HL-60 (cell line): ENCODE measurements around the gene C17orf100.

Source experiments
- DNase-seq, 2 experiments: peaks; one replicate each; pipeline ENCODE4 v3.0.0-alpha.2; 2010 to 2020; ENCODE audit warnings: low read depth in 1 of 2, low spot score in 1 of 2
- H3K27ac ChIP-seq: fragments of 250-450 bp; sonication (Bioruptor Pico); replicated peaks from 2 replicates; pipeline ENCODE4 v1.5.1; 2020; ENCODE audit warnings: mild to moderate bottlenecking, moderate library complexity
- H3K27me3 ChIP-seq: fragments of 250-450 bp; sonication (Bioruptor Pico); 2 replicates; pipeline ENCODE4 v1.5.1; 2021; ENCODE audit warnings: mild to moderate bottlenecking, moderate library complexity; ENCODE audit not compliant: insufficient read depth, poor library complexity, severe bottlenecking
- H3K4me3 ChIP-seq: replicated peaks from 2 replicates; pipeline ENCODE4 v1.5.1; 2011; ENCODE audit warnings: mild to moderate bottlenecking, control low read depth, low read length; ENCODE audit not compliant: insufficient read depth
- GABPA ChIP-seq: IDR thresholded peaks from 2 replicates; pipeline ENCODE4 v1.6.1; 2012; ENCODE audit warnings: low read depth
- POLR2AphosphoS5 ChIP-seq: IDR thresholded peaks from 2 replicates; pipeline ENCODE4 v1.6.1; 2012; ENCODE audit warnings: low read depth
- SPI1 ChIP-seq: IDR thresholded peaks from 2 replicates; pipeline ENCODE4 v1.6.1; 2012; ENCODE audit warnings: low read depth, mild to moderate bottlenecking, borderline replicate concordance
- TF ChIP-seq, protein P1 (sequence below): IDR thresholded peaks from one replicate; pipeline ENCODE4 v1.5.1; 2011; ENCODE audit warnings: low read length, control low read depth, inconsistent platforms; ENCODE audit not compliant: insufficient read depth
- TF ChIP-seq, protein P2 (sequence below): IDR thresholded peaks from 2 replicates; pipeline ENCODE4 v1.6.1; 2012; ENCODE audit warnings: low read depth; ENCODE audit not compliant: insufficient replicate concordance

Gene C17orf100

DNA sequence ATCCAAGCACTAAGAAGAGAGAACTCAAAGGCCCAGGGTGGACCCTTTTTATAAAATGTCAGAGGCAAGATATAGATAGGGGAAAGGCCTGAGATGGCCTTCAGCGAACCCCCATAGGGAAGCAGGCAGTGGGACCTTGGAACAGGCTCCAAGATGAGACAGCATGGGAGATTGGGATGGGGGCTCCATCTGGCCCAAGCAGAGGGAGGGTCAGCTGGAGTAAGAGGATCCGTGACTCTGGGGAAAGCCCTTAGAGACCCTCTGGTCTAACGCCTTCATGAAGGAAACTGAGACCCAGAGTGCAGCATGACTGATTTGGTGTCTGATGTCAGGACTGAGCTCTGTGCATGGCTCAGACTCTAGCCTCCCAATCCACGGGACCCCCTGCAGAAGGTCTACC, 30.8 kb downstream of the C17orf100 start:
- H3K27ac ChIP-seq: no peak overlapping the region
- no peak for DNase-seq
- no peaks in the 10 kb centered on the region for H3K27me3 ChIP-seq
- no peak overlapping the region for H3K4me3 ChIP-seq
- TF ChIP-seq, protein P1, sequence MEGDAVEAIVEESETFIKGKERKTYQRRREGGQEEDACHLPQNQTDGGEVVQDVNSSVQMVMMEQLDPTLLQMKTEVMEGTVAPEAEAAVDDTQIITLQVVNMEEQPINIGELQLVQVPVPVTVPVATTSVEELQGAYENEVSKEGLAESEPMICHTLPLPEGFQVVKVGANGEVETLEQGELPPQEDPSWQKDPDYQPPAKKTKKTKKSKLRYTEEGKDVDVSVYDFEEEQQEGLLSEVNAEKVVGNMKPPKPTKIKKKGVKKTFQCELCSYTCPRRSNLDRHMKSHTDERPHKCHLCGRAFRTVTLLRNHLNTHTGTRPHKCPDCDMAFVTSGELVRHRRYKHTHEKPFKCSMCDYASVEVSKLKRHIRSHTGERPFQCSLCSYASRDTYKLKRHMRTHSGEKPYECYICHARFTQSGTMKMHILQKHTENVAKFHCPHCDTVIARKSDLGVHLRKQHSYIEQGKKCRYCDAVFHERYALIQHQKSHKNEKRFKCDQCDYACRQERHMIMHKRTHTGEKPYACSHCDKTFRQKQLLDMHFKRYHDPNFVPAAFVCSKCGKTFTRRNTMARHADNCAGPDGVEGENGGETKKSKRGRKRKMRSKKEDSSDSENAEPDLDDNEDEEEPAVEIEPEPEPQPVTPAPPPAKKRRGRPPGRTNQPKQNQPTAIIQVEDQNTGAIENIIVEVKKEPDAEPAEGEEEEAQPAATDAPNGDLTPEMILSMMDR: no peak
- TF ChIP-seq SPI1 (no peak), GABPA (no peak), POLR2AphosphoS5 (no peak)
- TF ChIP-seq, protein P2, sequence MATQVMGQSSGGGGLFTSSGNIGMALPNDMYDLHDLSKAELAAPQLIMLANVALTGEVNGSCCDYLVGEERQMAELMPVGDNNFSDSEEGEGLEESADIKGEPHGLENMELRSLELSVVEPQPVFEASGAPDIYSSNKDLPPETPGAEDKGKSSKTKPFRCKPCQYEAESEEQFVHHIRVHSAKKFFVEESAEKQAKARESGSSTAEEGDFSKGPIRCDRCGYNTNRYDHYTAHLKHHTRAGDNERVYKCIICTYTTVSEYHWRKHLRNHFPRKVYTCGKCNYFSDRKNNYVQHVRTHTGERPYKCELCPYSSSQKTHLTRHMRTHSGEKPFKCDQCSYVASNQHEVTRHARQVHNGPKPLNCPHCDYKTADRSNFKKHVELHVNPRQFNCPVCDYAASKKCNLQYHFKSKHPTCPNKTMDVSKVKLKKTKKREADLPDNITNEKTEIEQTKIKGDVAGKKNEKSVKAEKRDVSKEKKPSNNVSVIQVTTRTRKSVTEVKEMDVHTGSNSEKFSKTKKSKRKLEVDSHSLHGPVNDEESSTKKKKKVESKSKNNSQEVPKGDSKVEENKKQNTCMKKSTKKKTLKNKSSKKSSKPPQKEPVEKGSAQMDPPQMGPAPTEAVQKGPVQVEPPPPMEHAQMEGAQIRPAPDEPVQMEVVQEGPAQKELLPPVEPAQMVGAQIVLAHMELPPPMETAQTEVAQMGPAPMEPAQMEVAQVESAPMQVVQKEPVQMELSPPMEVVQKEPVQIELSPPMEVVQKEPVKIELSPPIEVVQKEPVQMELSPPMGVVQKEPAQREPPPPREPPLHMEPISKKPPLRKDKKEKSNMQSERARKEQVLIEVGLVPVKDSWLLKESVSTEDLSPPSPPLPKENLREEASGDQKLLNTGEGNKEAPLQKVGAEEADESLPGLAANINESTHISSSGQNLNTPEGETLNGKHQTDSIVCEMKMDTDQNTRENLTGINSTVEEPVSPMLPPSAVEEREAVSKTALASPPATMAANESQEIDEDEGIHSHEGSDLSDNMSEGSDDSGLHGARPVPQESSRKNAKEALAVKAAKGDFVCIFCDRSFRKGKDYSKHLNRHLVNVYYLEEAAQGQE: no peak

DNA sequence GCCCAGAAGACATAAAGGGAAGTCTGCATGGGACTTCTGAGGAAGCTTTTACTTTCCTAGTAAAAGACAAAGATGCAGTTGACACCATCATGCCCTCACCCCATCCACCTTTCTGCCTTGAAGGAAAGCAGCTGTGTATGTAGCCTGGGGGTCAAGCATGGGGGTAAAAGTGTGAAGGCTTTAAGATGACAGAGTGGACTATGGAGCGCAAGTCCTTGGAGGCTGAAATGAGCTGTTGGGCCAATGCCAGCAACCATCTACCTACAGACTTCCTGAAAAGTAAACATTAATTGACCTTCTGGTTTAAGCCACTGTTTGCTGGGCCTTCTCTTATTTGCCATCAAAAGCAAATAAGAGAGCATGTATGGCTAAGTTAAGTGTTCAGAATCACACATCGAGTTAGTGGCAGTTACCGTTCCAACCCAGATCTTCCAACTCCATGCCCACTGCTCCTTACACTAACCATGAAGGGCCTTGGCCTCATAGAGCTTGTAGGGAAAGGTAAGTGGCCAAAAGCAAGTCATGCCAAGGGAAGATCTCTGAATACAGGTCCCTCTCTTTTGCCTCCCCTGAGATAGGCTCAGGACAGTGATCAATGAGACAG, 31.6 kb downstream of the C17orf100 start:
- Histone ChIP-seq H3K4me3 (no peak overlapping the region), H3K27me3 (no peaks in the 10 kb centered on the region), H3K27ac (no peak overlapping the region)
- no peak for DNase-seq
- no peak for TF ChIP-seq POLR2AphosphoS5
- TF ChIP-seq GABPA: no peak
- TF ChIP-seq, protein P1: no peak
- no peak for TF ChIP-seq SPI1
- TF ChIP-seq, protein P2: no peak

DNA sequence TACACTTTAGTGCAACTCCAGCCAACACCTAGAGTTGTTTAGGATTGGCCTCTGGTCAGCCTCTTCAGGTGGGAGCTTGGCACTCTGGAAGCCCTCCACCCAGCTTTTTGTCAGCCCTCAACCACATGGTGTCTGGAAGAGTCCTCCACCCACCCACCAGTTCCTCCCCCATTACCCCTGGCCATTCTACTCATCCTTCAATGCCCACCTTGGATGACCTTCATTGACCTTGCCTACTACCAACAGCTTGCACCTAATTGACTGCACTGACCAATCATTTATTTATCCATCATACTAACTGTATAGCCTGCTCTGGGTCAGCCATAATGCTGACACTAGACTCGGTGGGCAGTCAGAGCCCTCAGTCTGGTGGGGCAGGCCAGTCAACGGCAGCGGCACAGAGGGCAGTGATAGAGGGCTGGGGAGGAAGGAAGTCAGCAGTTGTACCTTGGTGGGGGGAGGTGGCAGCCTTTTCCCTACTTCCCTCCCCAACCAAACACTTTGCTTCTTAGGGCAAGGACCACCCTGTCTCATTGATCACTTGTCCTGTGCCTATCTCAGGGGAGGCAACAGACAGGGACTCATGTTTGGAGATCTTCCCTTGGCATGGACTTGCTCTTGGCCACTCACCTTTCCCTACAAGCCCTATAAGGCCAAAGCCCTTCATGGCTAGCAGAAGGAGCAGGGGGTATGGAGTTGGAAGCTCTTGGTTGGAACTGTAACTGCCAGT, 32.3 kb downstream of the C17orf100 start:
- TF ChIP-seq, protein P1: no peak
- TF ChIP-seq POLR2AphosphoS5: no peak
- TF ChIP-seq, protein P2: no peak
- TF ChIP-seq SPI1: no peak
- no peak for TF ChIP-seq GABPA
- no peak for DNase-seq
- Histone ChIP-seq H3K4me3 (no peak overlapping the region), H3K27ac (no peak overlapping the region), H3K27me3 (no peaks in the 10 kb centered on the region)
